Subcutaneous adipose tissue (tissue), 4 donors: ENCODE measurements around the gene VAV2. TPM values are rescaled to one million over a fixed set of nuclear protein-coding genes. Genes with fewer than 3 reads are reported as not detected.

Source experiments
- total RNA-seq, 4 donors: library from RNA; depleted of rRNA; stranded (reverse); fragments of >200 nt; gene quantifications; one replicate each; pipeline ENCODE4 v1.1.0, GENCODE V29; 2016
- TF ChIP-seq, protein P1 (sequence below): fragments of 450-650 bp; IDR thresholded peaks from one replicate; pipeline ENCODE4 v1.5.1; 2016; ENCODE audit warnings: low read depth, mild to moderate bottlenecking, control low read depth, antibody characterized with exemption, moderate library complexity

The VAV2 gene
- total RNA-seq, 4 donors from 2014 or later: 3.6 to 6.8 (median 4.8) TPM

DNA sequence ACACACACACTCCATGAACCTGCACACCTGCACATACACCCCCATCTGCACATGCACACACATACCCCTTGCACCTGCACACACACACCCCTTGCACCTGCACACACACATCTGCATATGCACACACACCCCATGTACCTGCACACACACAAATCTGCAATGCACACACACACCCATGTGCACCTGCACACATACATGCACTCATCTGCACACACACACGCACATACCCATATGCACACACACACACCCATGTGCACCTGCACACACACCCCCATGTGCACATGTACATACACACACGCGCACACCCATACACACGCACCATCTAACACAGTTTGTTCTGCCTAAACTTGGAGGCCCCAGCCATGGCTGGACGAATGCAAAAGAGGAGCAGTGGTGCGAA lies 138.1 kb downstream of the VAV2 start:
- TF ChIP-seq, protein P1, sequence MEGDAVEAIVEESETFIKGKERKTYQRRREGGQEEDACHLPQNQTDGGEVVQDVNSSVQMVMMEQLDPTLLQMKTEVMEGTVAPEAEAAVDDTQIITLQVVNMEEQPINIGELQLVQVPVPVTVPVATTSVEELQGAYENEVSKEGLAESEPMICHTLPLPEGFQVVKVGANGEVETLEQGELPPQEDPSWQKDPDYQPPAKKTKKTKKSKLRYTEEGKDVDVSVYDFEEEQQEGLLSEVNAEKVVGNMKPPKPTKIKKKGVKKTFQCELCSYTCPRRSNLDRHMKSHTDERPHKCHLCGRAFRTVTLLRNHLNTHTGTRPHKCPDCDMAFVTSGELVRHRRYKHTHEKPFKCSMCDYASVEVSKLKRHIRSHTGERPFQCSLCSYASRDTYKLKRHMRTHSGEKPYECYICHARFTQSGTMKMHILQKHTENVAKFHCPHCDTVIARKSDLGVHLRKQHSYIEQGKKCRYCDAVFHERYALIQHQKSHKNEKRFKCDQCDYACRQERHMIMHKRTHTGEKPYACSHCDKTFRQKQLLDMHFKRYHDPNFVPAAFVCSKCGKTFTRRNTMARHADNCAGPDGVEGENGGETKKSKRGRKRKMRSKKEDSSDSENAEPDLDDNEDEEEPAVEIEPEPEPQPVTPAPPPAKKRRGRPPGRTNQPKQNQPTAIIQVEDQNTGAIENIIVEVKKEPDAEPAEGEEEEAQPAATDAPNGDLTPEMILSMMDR: no peak

DNA sequence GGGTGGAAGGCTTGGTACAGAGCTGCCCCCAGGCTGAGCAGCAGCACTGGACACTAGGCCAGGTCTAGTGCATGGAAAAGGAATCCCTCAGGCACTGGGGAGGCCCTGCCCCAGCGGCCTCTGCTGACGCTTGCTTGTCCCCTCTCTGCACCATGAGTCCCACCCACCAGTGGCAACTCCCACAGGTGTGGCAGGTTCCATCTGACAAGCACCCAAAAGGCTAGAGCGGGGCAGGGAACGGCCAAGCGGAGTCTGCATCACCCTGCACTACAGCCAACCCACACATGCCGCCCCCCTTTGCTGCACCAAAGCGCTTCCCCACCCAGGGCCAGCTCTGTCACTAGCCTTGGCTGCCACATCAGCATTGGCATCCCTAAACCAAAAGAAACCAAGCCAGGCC lies 138.8 kb downstream of the VAV2 start:
- TF ChIP-seq, protein P1: no peak

- TF ChIP-seq, protein P1: no peak
These were observed 139.7 kb downstream of the VAV2 start for GRCh38 chr9:133852431-133852830.

- TF ChIP-seq, protein P1: no peak
These were observed 140.4 kb downstream of the VAV2 start for GRCh38 chr9:133851693-133852092.

- TF ChIP-seq, protein P1: no peak
These were observed 141.2 kb downstream of the VAV2 start for GRCh38 chr9:133850937-133851336.

DNA sequence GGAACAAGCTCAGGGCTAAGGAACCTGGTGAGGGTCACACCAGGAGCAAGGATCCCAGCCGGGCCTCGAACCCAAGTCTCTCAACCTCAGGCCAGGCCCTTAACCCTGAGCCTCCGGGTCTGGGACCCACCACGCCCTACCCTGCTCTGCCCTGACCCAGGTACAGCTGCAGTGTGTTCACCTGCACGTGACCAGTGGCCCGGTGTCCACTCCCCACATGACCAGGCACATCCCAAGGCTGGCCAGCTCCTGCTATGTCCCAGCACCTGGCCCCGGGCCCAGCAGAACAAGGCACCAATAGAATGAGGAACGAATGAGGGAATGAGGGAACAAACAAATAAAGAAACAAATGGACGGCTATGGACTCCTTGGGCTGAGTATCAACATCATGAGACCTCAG lies 142.0 kb downstream of the VAV2 start:
- TF ChIP-seq, protein P1: no peak

- TF ChIP-seq, protein P1: no peak
These were observed 142.9 kb downstream of the VAV2 start for GRCh38 chr9:133849110-133849670.
